T-cell (primary cell): ENCODE data around the gene RAI14. TPM values are rescaled to one million over a fixed set of nuclear protein-coding genes. Genes with fewer than 3 reads are reported as not detected.

Experiments used
- ATAC-seq, 4 experiments: fragments of 200-7000 bp in 3 of 4; fragments of 150-1000 bp in 1 of 4; cut with Tn5 transposase; replicated peaks in 1 of 4; 1 replicate in 3 of 4; 2 replicates in 1 of 4; pipeline ENCODE4 v1.10.0; 2021; ENCODE audit warnings: moderate library complexity in 3 of 4, mild to moderate bottlenecking in 2 of 4, moderate number of reproducible peaks in 1 of 4
- CTCF ChIA-PET, 2 donors: fragments of 300-600 bp; sonication (Branson Sonifier 250); formaldehyde crosslinking; loops; one replicate each; lab custom pipeline; 2022; ENCODE audit warnings: antibody characterized with exemption in 2 of 2; lab: Charles Lee
- POLR2A ChIA-PET, 2 donors: fragments of 300-600 bp; sonication (Branson Sonifier 250); formaldehyde crosslinking; loops; one replicate each; lab custom pipeline; 2022; ENCODE audit warnings: antibody characterized with exemption in 2 of 2; lab: Charles Lee
- DNase-seq, 35 experiments: peaks; one replicate each; pipeline versions ENCODE4 v3.0.0 to v3.0.0-alpha.2; 2013 to 2023
- H3K27ac ChIP-seq: one replicate; pipeline ENCODE4 v1.5.1; 2013; ENCODE audit warnings: low read length
- H3K27me3 ChIP-seq, 2 experiments: replicated peaks in 1 of 2; 1 replicate in 1 of 2; 2 replicates in 1 of 2; pipeline versions ENCODE4 v1.6.1 to v1.7.0; 2013; ENCODE audit warnings: low read length in 1 of 2, mixed read lengths in 1 of 2; ENCODE audit not compliant: control insufficient read depth in 2 of 2, insufficient read depth in 2 of 2; ENCODE audit errors: extremely low read depth in 1 of 2
- H3K36me3 ChIP-seq, 2 donors: 1 replicate in 1 of 2; 2 replicates in 1 of 2; pipeline versions ENCODE4 v1.6.1 to v1.7.0; 2013; ENCODE audit warnings: low read length in 1 of 2; ENCODE audit not compliant: control insufficient read depth in 2 of 2, insufficient read depth in 1 of 2; ENCODE audit errors: extremely low read depth in 1 of 2
- H3K4me1 ChIP-seq, 2 experiments: 1 replicate in 1 of 2; 2 replicates in 1 of 2; pipeline versions ENCODE4 v1.6.1 to v1.7.0; 2013; ENCODE audit warnings: low read length in 2 of 2, mixed read lengths in 1 of 2; ENCODE audit not compliant: insufficient read depth in 2 of 2, control insufficient read depth in 1 of 2; ENCODE audit errors: extremely low read depth in 1 of 2
- H3K4me3 ChIP-seq, 2 donors: 1 replicate in 1 of 2; 2 replicates in 1 of 2; pipeline versions ENCODE4 v1.5.1 to v1.7.0; 2013; ENCODE audit warnings: mild to moderate bottlenecking in 2 of 2, low read length in 1 of 2, moderate library complexity in 1 of 2; ENCODE audit not compliant: control insufficient read depth in 1 of 2; ENCODE audit errors: extremely low read depth in 1 of 2
- H3K9me3 ChIP-seq: 2 replicates; pipeline ENCODE4 v1.7.0; 2013
- H3K27ac Mint-ChIP-seq, 2 donors: one replicate each; pipeline ENCODE4 v1.8.0; 2020 to 2021; ENCODE audit warnings: mild to moderate bottlenecking in 2 of 2, mixed read lengths in 2 of 2
- H3K27me3 Mint-ChIP-seq, 2 donors: one replicate each; pipeline ENCODE4 v1.8.0; 2021 to 2022; ENCODE audit warnings: mixed read lengths in 2 of 2
- H3K36me3 Mint-ChIP-seq: one replicate; pipeline ENCODE4 v1.8.0; 2021; ENCODE audit warnings: mixed read lengths
- H3K4me1 Mint-ChIP-seq, 3 donors: one replicate each; pipeline ENCODE4 v1.8.0; 2020 to 2022; ENCODE audit warnings: mixed read lengths in 3 of 3, mild to moderate bottlenecking in 1 of 3
- H3K4me3 Mint-ChIP-seq, 3 donors: one replicate each; pipeline ENCODE4 v1.8.0; 2020 to 2022; ENCODE audit warnings: mild to moderate bottlenecking in 3 of 3, mixed read lengths in 3 of 3, moderate library complexity in 3 of 3
- H3K9me3 Mint-ChIP-seq, 3 donors: one replicate each; pipeline ENCODE4 v1.8.0; 2020 to 2022; ENCODE audit warnings: mixed read lengths in 3 of 3
- WGBS: methylation state at CpG from one replicate; pipeline ENCODE4 v1.1.5; 2013; ENCODE audit warnings: missing lambda C conversion rate; ENCODE audit not compliant: insufficient coverage; 5-methylcytosine and 5-hydroxymethylcytosine counted together
- total RNA-seq, 35 experiments: library from RNA in 6 of 35; stranded (reverse) in 6 of 35; fragments of 120-200 nt in 1 of 35; gene quantifications; one replicate each; pipeline versions ENCODE4 v1.2.1 to v1.2.4 and lab custom pipeline; 2013 to 2026

The RAI14 gene
- total RNA-seq (1 to 10 TPM in 2 of 5 donors, under 1 TPM in 3; 0.59 to 2.2 (median 0.96) TPM), total RNA-seq (lab: John Stamatoyannopoulos, UW) (0.08 to 4.9 (median 0.71) reads per million in 29 experiments)
- 0.61 TPM for total RNA-seq (2013)

DNA sequence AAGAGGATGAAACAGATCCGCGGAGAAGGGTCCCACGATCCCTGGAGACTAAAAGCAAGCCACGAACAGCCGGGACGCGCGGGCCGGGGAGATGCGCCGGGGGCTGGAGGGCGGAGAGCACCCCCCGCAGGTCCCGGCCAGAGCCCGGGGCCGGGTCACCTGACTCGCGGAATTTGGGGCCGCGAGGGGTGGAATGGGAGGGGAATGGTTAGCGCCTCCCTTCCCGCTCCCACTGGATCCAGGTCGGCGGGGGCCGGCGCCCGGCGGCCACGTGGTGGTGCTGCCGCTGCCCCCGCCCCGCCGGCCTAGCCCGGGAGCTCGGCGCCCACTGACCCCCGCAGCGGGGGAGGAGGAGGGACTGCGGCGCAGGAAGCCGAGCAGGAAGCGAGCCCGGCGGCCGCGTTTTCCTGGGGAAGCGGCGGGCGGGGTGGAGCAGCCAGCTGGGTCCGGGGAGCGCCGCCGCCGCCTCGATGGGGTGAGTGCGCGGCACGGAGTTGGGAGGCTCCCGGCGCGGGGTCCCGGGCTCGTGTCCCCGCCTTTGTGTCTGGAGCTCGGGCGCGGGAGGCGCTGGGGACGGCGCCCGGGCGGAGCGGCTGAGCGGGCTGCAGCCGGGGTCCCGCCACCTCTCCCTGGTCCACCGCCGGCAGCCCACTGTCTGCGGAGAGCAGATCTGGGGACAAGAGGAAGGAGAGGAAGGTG, at the start of gene RAI14:
Gene RAI14 (plus strand): TSS at position 328 of the 699 bp plus-strand sequence. CDS start 30,592 bp downstream, outside the sequence.
- H3K36me3 ChIP-seq, result no peaks in the 10 kb centered on the region
- Mint-ChIP-seq H3K36me3 (no peaks in the 10 kb centered on the region), H3K27ac (peak within 1 kb of the TSS; percentile 76 to 84), H3K4me3 (peak within 1 kb of the TSS; percentile 86 to 98 (median 91)), H3K9me3 (no peaks in the 10 kb centered on the region), H3K27me3 (peaks cover 24 to 31% of the 10 kb centered on the region in 2 donors), H3K4me1 (peaks cover 21 to 26% (median 24%) of the 10 kb centered on the region in 3 donors)
- ATAC-seq (peak; percentile 17 to 54 (median 44)), DNase-seq (peak in 10 of 35 experiments; percentile 1 to 27 (median 6))
- no peak within 1 kb of the TSS for H3K27ac ChIP-seq
- no peaks in the 10 kb centered on the region for H3K9me3 ChIP-seq
- CTCF ChIA-PET, result interaction anchor here in 1 of 2 donors (0.7 kb wide), 1 partner anchor 248 kb away, joined by 3 read pairs; no protein-coding TSS in a partner anchor
- peak within 1 kb of the TSS; percentile 52 to 82 for H3K4me3 ChIP-seq
- peaks cover 5 to 19% of the 10 kb centered on the region in 2 experiments for H3K4me1 ChIP-seq
- H3K27me3 ChIP-seq, result peaks cover 0 to 24% of the 10 kb centered on the region in 2 experiments
- POLR2A ChIA-PET, result no interaction called here
- WGBS, result 1% methylated on average over 77 of the region's 79 CpGs

GRCh38 chr5:34608368-34608767, 47.8 kb upstream of the RAI14 start:
- Mint-ChIP-seq H3K36me3 (no peaks in the 10 kb centered on the region), H3K27ac (no peak overlapping the region), H3K9me3 (no peaks in the 10 kb centered on the region), H3K4me3 (no peak overlapping the region), H3K27me3 (peaks cover 7 to 15% of the 10 kb centered on the region in 2 donors), H3K4me1 (no peaks in the 10 kb centered on the region)
- POLR2A ChIA-PET, result no interaction called here
- no peak for ATAC-seq
- Histone ChIP-seq H3K27me3 (no peaks in the 10 kb centered on the region), H3K9me3 (no peaks in the 10 kb centered on the region), H3K27ac (no peak overlapping the region), H3K36me3 (no peaks in the 10 kb centered on the region), H3K4me1 (no peaks in the 10 kb centered on the region), H3K4me3 (no peak overlapping the region)
- CTCF ChIA-PET, result interaction anchor here in 1 of 2 donors (0.6 kb wide), 1 partner anchor 673 kb away, joined by 8 read pairs; no protein-coding TSS in a partner anchor
- WGBS, result 45% methylated on average over 2 of the region's 3 CpGs
- no peak for DNase-seq

DNA sequence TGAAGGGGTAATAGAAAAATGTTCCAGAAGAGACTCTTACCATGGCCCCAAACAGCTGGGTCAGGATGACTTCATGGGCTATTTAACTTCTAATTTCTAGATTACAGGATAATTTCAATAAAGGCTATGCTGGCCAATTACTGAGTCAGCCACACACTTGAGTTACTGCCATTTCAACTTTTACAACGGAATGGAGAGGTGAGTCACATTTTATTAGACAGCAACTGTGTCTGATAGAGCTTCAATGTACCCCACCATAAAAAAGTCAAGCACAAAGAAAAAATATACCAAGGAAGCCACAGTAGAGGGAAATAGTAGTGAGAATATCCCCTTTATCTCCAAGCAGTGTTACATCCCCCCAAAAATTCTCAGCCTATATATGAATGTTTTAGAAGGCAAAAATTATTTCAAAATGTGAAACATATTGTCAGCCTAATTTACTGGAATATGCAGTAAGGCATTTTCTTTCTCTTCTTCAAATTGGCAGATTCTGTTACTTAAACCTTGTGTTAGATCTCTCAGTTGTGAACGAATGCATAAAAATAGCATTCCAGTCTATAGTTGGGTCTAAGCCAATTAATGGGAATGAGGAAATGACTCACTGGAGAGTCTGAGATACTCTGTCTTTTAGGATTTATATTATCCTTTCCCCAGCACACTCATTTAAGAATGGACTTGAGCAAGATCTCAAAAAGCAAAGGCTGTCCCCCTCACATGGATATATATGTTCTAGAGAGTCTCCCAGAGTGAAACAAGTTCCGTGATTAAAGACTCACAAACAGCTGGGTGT, 47.1 kb upstream of the RAI14 start:
- CTCF ChIA-PET, result no interaction called here
- no peaks in the 10 kb centered on the region for H3K36me3 Mint-ChIP-seq
- WGBS, result no CpG with 5 or more reads among the region's 3 CpGs

GRCh38 chr5:34609951-34610441, 46.1 kb upstream of the RAI14 start:
- ChIA-PET POLR2A (no interaction called here), CTCF (no interaction called here)
- no peak overlapping the region for H3K4me3 Mint-ChIP-seq
- H3K27ac Mint-ChIP-seq, result no peak overlapping the region
- H3K4me1 ChIP-seq, result no peaks in the 10 kb centered on the region
- H3K4me1 Mint-ChIP-seq, result no peaks in the 10 kb centered on the region
- H3K27me3 ChIP-seq, result no peaks in the 10 kb centered on the region
- H3K9me3 Mint-ChIP-seq, result no peaks in the 10 kb centered on the region
- DNase-seq (no peak), ATAC-seq (no peak)
- H3K36me3 ChIP-seq, result no peaks in the 10 kb centered on the region
- no peaks in the 10 kb centered on the region for H3K9me3 ChIP-seq
- no peak overlapping the region for H3K27ac ChIP-seq
- no peak overlapping the region for H3K4me3 ChIP-seq
- no peaks in the 10 kb centered on the region for H3K36me3 Mint-ChIP-seq
- WGBS, result 100% methylated on average over 1 of the region's 6 CpGs
- H3K27me3 Mint-ChIP-seq, result peaks cover 7 to 18% of the 10 kb centered on the region in 2 donors

More for the DNA sequence above, 47.1 kb upstream of the RAI14 start:
- no peak overlapping the region for H3K4me3 Mint-ChIP-seq
- DNase-seq (no peak), ATAC-seq (no peak)
- H3K27ac Mint-ChIP-seq, result no peak overlapping the region
- no peaks in the 10 kb centered on the region for H3K9me3 Mint-ChIP-seq
- H3K27me3 Mint-ChIP-seq, result peaks cover 7 to 15% of the 10 kb centered on the region in 2 donors
- Histone ChIP-seq H3K36me3 (no peaks in the 10 kb centered on the region), H3K4me1 (no peaks in the 10 kb centered on the region), H3K27me3 (no peaks in the 10 kb centered on the region), H3K9me3 (no peaks in the 10 kb centered on the region), H3K27ac (no peak overlapping the region), H3K4me3 (no peak overlapping the region)
- H3K4me1 Mint-ChIP-seq, result no peaks in the 10 kb centered on the region
- POLR2A ChIA-PET, result no interaction called here

DNA sequence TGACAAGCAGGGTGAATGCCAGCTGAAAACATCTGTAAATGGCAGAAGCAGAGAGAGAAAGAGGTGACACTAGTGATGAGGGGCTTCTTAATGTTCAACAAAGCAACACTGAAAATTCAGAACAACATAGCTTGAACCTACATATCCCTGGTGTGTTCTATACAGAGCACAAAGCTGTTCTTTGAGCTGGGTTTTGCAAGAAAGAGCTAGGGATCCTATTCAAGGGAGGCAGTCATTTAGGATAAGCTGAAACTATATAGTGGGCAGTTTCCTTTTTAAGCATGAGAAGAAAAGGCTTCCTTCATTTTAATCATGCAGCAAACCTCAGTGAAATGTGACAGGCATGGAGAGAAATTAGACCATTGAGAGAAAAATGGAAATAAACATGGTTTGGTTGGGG, 45.6 kb upstream of the RAI14 start:
- Mint-ChIP-seq H3K36me3 (no peaks in the 10 kb centered on the region), H3K27ac (no peak overlapping the region), H3K9me3 (no peaks in the 10 kb centered on the region), H3K4me3 (no peak overlapping the region), H3K27me3 (peaks cover 7 to 18% of the 10 kb centered on the region in 2 donors), H3K4me1 (no peaks in the 10 kb centered on the region)
- DNase-seq (no peak), ATAC-seq (no peak)
- no peaks in the 10 kb centered on the region for H3K4me1 ChIP-seq
- H3K27ac ChIP-seq, result no peak overlapping the region
- ChIA-PET CTCF (no interaction called here), POLR2A (no interaction called here)
- no peaks in the 10 kb centered on the region for H3K9me3 ChIP-seq
- H3K36me3 ChIP-seq, result no peaks in the 10 kb centered on the region
- H3K27me3 ChIP-seq, result no peaks in the 10 kb centered on the region
- no peak overlapping the region for H3K4me3 ChIP-seq
